H54 (cell line): ENCODE results near the gene THAP2.

Source experiments
- DNase-seq: peaks from one replicate; pipeline ENCODE4 v3.0.0; 2011; ENCODE audit warnings: low spot score, mixed read lengths; ENCODE audit not compliant: insufficient read length
- FAIRE-seq: peaks from 3 replicates; lab custom pipeline; 2011; peaks lifted over from hg19 to GRCh38; lab: Jason Lieb, UNC
- POLR2A ChIP-seq: IDR thresholded peaks from 2 replicates; pipeline ENCODE4 v1.6.1; 2011; ENCODE audit warnings: low read depth, mild to moderate bottlenecking, low read length

THAP2 gene

GRCh38 chr12:71702590-71702989 lies 38.5 kb downstream of the THAP2 start:
- TF ChIP-seq POLR2A, result no peak
- DNase-seq, result no peak
- FAIRE-seq, result no peak

DNA sequence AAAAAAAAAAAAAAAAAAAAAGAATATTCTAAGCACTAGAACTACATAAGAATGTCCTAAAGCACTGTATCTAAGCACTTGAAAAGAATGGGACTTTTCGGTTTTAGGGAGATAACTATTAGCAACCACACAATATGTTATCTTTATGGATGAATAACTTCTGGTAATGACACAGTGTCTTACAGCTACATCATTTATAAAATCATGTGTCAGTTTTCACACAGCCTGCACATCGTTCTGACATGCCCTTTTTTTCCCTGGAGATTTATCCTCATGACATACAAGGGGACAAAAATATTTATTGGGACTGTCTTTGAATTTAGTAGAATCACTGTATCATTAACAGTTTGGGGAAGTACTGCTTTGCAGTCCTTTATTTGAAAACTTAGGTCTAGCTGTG lies 39.1 kb downstream of the THAP2 start:
- DNase-seq (no peak), FAIRE-seq (no peak)
- no peak for TF ChIP-seq POLR2A

DNA sequence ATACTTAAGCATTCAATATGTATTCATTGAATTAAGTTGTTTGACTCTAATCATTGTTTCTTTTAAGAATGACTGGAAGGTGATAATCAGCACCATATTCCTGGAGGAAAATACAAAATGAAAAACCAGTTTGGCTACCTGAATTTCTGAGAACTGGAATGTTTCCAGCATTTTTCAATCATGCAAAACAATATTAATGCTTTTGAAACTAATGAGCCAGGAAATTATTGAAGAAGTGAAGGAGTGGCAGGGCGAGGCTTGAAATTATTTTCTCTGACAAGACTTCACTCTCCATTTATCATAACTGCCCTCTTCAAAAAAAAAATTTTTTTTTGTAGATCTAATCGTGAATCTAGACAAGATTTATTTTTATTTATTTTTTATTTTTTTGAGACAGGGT lies 40.8 kb downstream of the THAP2 start:
- no peak for DNase-seq
- no peak for TF ChIP-seq POLR2A
- no peak for FAIRE-seq

- FAIRE-seq, result no peak
- TF ChIP-seq POLR2A, result no peak
- DNase-seq, result no peak
Measured at GRCh38 chr12:71708658-71709057, 44.6 kb downstream of the THAP2 start.

- no peak for TF ChIP-seq POLR2A
- DNase-seq (peak; percentile 47), FAIRE-seq (peak; percentile 100)
Measured at GRCh38 chr12:71710276-71711125, 46.4 kb downstream of the THAP2 start.

GRCh38 chr12:71718611-71719010 lies 54.5 kb downstream of the THAP2 start:
- FAIRE-seq (no peak), DNase-seq (no peak)
- TF ChIP-seq POLR2A, result no peak

DNA sequence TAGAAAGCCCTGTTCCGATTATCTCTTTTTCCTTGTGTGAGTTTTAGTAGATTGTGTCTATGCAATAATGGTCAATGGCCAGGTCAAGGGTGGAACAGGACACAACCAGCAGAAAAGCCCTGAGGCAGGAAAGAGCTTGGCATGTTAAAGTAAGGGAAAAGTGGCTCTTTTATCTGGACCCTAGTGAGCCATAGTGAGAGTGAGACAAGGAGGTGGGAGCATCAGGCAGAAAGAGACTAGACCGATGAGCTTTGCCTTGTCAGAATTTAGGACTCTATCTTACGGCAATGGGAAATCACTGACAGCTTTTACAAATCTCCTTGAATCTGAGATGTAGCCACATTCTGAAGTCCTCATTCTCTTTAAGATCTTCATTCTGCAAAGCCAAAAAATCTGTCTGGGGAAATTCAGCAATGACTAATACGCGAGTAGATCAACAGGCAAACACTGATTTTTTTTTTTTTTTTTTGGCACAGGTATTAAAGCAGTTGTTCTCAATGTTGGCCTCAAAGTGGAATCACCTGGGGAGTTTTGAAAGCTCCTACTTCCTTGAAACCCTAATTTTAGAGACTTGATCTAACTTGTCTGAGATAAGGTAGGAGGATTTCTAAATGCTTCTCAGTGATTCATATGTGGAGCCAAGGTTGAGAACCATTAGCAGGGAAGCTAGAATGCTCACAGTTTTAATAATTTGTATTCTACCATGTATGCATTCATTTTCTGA lies 55.7 kb downstream of the THAP2 start:
- FAIRE-seq (peak; percentile 52), DNase-seq (no peak)
- no peak for TF ChIP-seq POLR2A

- no peak for FAIRE-seq
- TF ChIP-seq POLR2A, result no peak
- no peak for DNase-seq
Measured at GRCh38 chr12:71721783-71722505, 57.8 kb downstream of the THAP2 start.

DNA sequence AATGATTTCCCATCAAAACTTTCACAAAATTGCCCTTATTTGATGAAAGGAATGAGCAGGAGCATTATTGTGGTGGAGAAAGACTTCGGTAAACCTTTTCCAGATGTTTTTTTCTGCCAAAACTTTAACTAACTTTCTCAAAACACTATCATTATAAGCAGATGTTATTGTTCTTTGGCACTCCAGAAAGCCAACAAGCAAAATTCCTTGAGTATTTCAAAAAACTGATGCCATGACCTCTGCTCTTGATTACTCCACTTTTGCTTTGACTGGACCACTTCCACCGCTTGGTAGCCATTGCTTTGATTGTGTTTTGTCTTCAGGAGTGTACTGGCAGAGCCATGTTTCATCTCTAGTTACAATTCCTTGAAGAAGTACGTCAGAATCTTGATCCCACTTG lies 60.9 kb downstream of the THAP2 start:
- no peak for TF ChIP-seq POLR2A
- no peak for DNase-seq
- no peak for FAIRE-seq

DNA sequence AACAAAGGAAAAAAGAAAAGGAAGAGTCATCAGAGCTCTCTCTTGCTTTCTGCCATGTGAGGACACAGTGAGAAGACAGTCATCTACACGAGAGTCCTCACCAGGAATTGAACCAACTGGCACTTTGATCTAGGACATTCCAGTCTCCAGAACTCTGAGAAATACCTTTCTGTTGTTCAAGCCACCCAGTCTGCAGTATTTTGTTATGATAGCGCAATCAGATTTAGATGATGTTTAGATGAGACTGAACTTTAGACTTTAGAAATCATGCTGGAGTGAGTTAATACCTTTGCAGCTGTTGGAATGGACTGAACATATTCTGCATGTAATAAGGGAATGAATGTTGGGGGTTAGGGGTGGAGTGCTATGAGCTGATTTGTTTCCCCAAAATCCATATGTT lies 62.4 kb downstream of the THAP2 start:
- TF ChIP-seq POLR2A, result no peak
- FAIRE-seq, result no peak
- DNase-seq, result no peak

DNA sequence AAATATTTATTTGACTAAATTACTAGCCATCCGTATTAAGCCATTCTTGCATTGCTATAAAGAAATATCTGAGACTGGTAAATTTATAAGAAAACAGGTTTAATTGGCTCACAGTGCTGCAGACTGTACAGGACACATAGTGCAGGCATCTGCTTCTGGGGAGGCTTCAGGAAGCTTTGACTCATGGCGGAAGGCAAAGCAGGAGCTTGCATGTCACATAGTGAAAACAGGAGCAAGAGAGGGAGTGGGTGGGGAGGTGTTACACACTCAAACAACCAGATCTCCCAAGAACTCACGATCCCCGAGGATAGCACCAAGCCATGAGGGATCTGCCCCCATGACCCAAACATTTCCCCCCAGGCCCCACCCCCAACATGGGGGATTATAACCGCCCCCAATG lies 63.9 kb downstream of the THAP2 start:
- TF ChIP-seq POLR2A, result no peak
- FAIRE-seq (no peak), DNase-seq (no peak)
